SK-N-MC (cell line): ENCODE data around the gene GNL2.
"Not testable (repeated sequence)": the region's sequence is repeated elsewhere in the genome, so short reads cannot be mapped to it uniquely, and the experiment has no call there.

Source experiments
- DNase-seq: peaks from one replicate; pipeline ENCODE4 v3.0.0-alpha.2; 2011; ENCODE audit warnings: low read depth, low spot score
- H3K27ac ChIP-seq: fragments of 200-600 bp; sonication (generic); 2 replicates; pipeline ENCODE4 v1.5.1; 2016; ENCODE audit warnings: mixed run types
- H3K36me3 ChIP-seq: fragments of 200-600 bp; sonication (generic); 2 replicates; pipeline ENCODE4 v1.6.1; 2017; ENCODE audit warnings: antibody characterized with exemption, low read length, mixed read lengths; ENCODE audit not compliant: insufficient read depth
- H3K4me3 ChIP-seq: fragments of 200-600 bp; sonication (generic); 2 replicates; pipeline ENCODE4 v1.5.1; 2016
- H3K9ac ChIP-seq: fragments of 200-600 bp; sonication (generic); 2 replicates; pipeline ENCODE4 v1.8.0; 2017; ENCODE audit warnings: mixed run types, mixed read lengths; ENCODE audit not compliant: insufficient read length
- H3K9me3 ChIP-seq: fragments of 200-600 bp; sonication (generic); 2 replicates; pipeline ENCODE4 v1.6.1; 2017; ENCODE audit warnings: low read depth, mild to moderate bottlenecking, antibody characterized with exemption, low read length, moderate library complexity, mixed read lengths
- EZH2 ChIP-seq: fragments of 200-600 bp; sonication (generic); IDR thresholded peaks from one replicate; pipeline ENCODE4 v1.6.1; 2017; ENCODE audit warnings: antibody characterized with exemption
- FOXP2 ChIP-seq: optimal IDR thresholded peaks from 2 replicates; pipeline ENCODE3; 2011; ENCODE audit warnings: mild to moderate bottlenecking, moderate library complexity; ENCODE audit not compliant: insufficient read depth; ENCODE audit errors: extremely low read length, control extremely low read depth
- POLR2AphosphoS5 ChIP-seq: IDR thresholded peaks from 2 replicates; pipeline ENCODE4 v1.6.1; 2012; ENCODE audit warnings: mild to moderate bottlenecking, low read depth, low read length, borderline replicate concordance

The GNL2 gene

GRCh38 chr1:37540036-37540785 lies 55.5 kb downstream of the GNL2 start:
- Histone ChIP-seq H3K9me3 (no peaks in the 10 kb centered on the region), H3K4me3 (no peak overlapping the region), H3K9ac (no peak overlapping the region), H3K27ac (no peak overlapping the region), H3K36me3 (peaks cover 58% of the 10 kb centered on the region)
- no peak for DNase-seq
- TF ChIP-seq FOXP2, result no peak
- no peak for TF ChIP-seq EZH2
- no peak for TF ChIP-seq POLR2AphosphoS5

DNA sequence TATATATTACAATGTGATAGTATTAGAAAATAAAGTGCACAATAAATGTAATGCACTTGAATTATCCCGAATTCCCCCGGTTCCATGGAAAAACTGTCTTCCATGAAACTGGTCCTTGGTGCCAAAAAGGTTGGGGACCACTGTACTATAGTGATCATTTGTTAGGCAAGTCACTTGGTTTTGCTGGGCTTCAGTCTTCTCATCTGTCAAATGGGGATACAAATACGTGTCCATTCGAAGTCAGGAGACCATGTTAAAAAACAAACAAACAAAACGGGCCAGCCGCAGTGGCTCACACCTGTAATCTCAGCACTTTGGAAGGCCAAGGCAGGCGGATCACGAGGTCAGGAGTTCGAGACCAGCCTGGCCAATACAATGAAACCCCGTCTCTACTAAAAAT lies 56.6 kb downstream of the GNL2 start:
- H3K9me3 ChIP-seq, H3K9ac ChIP-seq, H3K4me3 ChIP-seq, H3K27ac ChIP-seq, DNase-seq: not testable (repeated sequence)
- H3K36me3 ChIP-seq, result peaks cover 54% of the 10 kb centered on the region

- peaks cover 47% of the 10 kb centered on the region for H3K36me3 ChIP-seq
- DNase-seq, result no peak
- no peak overlapping the region for H3K4me3 ChIP-seq
- TF ChIP-seq EZH2 (no peak), FOXP2 (no peak), POLR2AphosphoS5 (no peak)
- no peak overlapping the region for H3K27ac ChIP-seq
- no peaks in the 10 kb centered on the region for H3K9me3 ChIP-seq
- H3K9ac ChIP-seq, result no peak overlapping the region
Measured at GRCh38 chr1:37537378-37537777, 58.4 kb downstream of the GNL2 start.

DNA sequence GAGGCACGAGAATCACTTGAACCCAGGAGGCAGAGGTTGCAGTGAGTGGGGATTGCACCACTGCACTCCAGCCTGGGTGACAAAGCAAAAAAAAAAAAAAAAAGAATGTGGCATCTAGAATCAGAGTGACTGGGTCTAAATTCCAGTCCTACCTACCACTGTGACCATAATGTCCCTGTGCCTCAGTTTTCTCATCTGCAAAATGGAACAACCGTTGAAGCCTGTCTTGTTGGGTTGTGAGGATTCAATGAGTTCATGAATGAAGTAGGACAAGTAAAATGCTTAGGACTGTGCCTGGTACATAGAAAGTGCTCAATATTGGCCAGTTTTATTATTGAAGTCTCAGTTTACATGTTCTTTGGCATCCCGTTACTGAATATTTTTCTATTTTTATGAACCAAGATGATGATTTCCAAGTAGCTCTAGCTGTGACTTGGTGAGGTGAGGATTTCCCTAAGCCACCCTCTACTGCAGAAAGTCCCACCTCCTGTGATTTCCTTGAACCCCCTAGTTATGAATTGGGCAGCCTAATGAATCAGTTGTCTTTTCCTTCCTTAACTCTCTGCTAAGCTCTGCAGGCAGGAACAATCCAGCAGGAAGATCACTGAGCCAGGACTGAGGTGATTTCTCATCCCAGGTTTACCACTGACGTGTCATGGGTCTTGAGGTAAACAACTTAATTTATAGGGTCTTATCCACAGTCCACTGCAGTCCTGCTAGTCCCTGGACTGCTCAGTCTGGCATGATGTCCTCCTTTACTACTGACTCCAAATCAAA lies 62.2 kb downstream of the GNL2 start:
- no peak overlapping the region for H3K27ac ChIP-seq
- H3K9me3 ChIP-seq, result no peaks in the 10 kb centered on the region
- peaks cover 20% of the 10 kb centered on the region for H3K36me3 ChIP-seq
- TF ChIP-seq EZH2, result no peak
- no peak for TF ChIP-seq POLR2AphosphoS5
- no peak for TF ChIP-seq FOXP2
- no peak overlapping the region for H3K4me3 ChIP-seq
- DNase-seq, result no peak
- no peak overlapping the region for H3K9ac ChIP-seq

DNA sequence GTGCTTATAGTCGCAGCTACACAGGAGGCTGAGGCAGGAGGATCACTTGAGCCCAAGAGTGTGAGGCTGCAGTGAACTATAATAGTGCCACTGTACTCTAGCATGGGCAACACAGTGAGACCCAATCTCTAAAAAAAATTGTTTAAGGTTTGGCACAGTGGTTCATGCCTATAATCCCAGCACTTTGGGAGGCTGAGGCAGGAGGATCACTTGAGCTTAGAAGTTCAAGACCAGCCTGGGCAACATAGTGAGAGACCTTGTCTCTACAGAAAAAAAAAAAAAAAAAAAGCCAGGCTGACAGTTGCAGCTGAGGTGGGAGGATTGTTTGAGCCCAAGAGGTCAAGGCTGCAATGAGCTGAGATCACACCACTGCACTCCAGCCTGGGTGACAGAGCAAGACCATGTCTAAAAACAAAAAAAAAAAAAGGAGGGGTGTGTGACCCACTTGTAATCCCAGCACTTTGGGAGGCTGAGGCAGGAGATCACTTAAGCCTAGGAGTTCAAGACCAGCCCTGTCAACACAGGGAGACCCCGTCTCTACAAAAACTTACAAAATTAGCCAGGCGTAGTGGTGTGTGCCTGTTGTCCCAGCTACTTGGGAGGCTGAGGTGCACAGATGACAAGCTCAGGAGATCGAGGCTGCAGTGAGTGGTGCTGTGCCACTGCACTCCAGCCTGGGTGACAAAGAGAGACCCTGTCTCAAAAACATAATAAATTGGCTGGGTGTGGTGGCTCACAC lies 63.1 kb downstream of the GNL2 start:
- not testable (repeated sequence) for H3K9me3 ChIP-seq, H3K27ac ChIP-seq, H3K4me3 ChIP-seq, H3K9ac ChIP-seq, DNase-seq
- peaks cover 15% of the 10 kb centered on the region for H3K36me3 ChIP-seq

DNA sequence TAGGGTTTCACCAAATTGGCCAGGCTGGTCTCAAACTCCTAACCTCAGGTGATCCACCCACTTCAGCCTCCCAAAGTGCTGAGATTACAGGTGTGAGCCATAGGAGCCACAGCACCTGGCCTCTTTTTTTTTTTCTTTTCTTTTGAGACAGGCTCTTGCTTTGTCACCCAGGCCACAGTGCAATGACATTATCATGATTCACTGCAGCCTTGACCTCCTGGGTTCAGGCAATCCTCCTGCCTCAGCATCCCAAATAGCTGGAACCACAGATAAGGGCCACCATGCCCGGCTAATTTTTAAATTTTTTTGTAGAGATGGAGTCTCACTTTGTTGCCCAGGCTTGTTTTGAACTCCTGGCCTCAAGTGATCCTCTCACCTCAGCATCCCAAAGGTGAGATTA lies 65.8 kb downstream of the GNL2 start:
- not testable (repeated sequence) for H3K36me3 ChIP-seq, H3K9me3 ChIP-seq, H3K4me3 ChIP-seq, H3K9ac ChIP-seq, H3K27ac ChIP-seq, DNase-seq

GRCh38 chr1:37519613-37520012 lies 76.1 kb downstream of the GNL2 start:
- no peaks in the 10 kb centered on the region for H3K9me3 ChIP-seq
- H3K9ac ChIP-seq, result no peak overlapping the region
- H3K4me3 ChIP-seq, result no peak overlapping the region
- TF ChIP-seq FOXP2 (no peak), EZH2 (no peak), POLR2AphosphoS5 (no peak)
- DNase-seq, result no peak
- no peak overlapping the region for H3K27ac ChIP-seq
- H3K36me3 ChIP-seq, result no peaks in the 10 kb centered on the region

DNA sequence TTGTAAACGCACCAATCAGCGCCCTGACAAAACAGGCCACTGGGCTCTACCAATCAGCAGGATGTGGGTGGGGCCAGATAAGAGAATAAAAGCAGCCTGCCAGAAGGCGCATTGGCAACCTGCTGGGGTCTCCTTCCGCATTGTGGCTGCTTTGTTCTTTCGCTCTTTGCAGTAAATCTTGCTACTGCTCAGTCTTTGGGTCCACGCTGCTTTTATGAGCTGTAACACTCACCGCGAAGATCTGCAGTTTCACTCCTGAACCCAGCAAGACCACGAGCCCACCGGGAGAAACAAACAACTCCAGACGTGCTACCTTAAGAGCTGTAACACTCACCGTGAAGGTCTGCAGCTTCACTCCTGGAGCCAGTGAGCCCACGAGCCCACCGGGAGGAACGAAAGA lies 76.8 kb downstream of the GNL2 start:
- H3K9me3 ChIP-seq, DNase-seq, H3K4me3 ChIP-seq, H3K9ac ChIP-seq, H3K27ac ChIP-seq, H3K36me3 ChIP-seq: not testable (repeated sequence)

GRCh38 chr1:37518241-37518640 lies 77.5 kb downstream of the GNL2 start:
- H3K9ac ChIP-seq, H3K9me3 ChIP-seq: not testable (repeated sequence)

More at GRCh38 chr1:37518241-37518640, 77.5 kb downstream of the GNL2 start:
- not testable (repeated sequence) for H3K27ac ChIP-seq, H3K36me3 ChIP-seq, H3K4me3 ChIP-seq, DNase-seq
